ENCODE data around the gene IQSEC1. TPM values are rescaled to one million over a fixed set of nuclear protein-coding genes. Genes with fewer than 3 reads are reported as not detected.

IQSEC1 gene
- polyA plus RNA-seq, 3 donors = 9.5 to 36.8 (median 26.8) TPM

- WGBS, 3 donors = 85 to 88% (median 86%) methylated on average over 20 of the region's 20 CpGs
- H3K27ac ChIP-seq (ENCODE audit: low read depth, low read length) = no peak overlapping the region
These were observed 166.9 kb downstream of the IQSEC1 start for GRCh38 chr3:12906141-12906915.

- no peak overlapping the region for H3K27ac ChIP-seq (ENCODE audit: low read depth, low read length)
- WGBS, 3 donors = 87 to 89% (median 87%) methylated on average over 21 of the region's 21 CpGs
These were observed 167.7 kb downstream of the IQSEC1 start for GRCh38 chr3:12905316-12906071.

DNA sequence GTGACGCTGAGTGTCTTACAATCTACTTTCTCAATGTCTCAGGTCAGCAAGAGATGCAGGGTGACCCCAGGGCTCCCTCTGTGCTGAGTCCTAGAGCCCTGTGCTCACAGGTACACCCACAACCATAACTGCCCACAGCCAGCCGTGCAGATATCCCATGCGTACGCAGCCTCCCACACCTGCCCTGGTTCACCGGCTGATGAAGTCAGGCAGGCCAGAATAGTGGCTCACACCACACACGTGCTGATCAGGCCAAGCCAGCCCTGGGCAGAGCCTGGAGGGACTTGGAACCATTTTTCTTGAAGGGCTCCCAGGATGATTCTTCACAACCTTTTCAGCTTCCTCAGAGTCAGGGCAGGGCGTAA, 168.3 kb downstream of the IQSEC1 start:
- no peak overlapping the region for H3K27ac ChIP-seq (ENCODE audit: low read depth, low read length)
- WGBS, 3 donors = 82 to 88% (median 83%) methylated on average over 7 of the region's 7 CpGs

- no peak overlapping the region for H3K27ac ChIP-seq (ENCODE audit: low read depth, low read length)
- WGBS, 3 donors = 91% methylated on average over 7 of the region's 7 CpGs
These were observed 169.3 kb downstream of the IQSEC1 start for GRCh38 chr3:12903881-12904280.

DNA sequence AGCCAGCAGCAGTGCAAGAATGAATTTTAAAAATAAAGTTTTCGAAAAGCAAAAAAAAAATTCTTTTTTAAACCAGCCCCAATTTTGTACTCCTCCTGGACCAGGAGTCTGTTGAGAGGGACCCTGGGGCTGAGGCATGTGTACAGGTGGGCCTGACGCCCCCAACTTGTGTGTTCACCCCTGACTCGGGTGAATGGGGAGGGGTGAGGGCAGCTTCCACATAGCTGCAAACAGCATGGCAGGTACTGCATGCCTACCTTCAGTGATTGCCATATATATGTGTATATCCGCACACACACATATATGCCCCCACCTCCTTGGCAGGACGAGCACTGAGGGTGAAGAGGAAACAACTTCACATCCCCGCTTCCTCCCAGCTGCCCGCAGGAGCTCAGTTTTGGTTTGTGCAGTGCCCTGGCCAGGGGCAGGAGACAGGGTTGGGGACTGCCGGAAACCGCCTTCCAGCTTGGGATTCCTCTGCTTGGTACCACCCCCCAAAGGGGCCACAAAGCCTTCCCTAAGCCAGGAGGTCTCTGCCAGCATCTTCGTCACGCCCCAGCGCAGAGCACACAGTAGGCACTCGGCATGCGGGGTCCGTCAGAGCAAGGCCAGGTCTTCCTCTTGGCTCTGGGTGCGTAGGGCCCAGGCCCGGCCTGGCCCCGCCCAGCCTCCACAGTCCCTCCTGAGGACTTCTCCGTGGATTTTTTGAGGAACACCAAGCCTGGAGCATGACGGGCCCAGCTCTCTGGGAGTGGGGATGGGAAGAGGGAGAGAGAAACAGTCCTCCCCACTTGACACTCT, 170.0 kb downstream of the IQSEC1 start:
- WGBS, 3 donors = 54 to 88% (median 61%) methylated on average over 20 of the region's 20 CpGs

DNA sequence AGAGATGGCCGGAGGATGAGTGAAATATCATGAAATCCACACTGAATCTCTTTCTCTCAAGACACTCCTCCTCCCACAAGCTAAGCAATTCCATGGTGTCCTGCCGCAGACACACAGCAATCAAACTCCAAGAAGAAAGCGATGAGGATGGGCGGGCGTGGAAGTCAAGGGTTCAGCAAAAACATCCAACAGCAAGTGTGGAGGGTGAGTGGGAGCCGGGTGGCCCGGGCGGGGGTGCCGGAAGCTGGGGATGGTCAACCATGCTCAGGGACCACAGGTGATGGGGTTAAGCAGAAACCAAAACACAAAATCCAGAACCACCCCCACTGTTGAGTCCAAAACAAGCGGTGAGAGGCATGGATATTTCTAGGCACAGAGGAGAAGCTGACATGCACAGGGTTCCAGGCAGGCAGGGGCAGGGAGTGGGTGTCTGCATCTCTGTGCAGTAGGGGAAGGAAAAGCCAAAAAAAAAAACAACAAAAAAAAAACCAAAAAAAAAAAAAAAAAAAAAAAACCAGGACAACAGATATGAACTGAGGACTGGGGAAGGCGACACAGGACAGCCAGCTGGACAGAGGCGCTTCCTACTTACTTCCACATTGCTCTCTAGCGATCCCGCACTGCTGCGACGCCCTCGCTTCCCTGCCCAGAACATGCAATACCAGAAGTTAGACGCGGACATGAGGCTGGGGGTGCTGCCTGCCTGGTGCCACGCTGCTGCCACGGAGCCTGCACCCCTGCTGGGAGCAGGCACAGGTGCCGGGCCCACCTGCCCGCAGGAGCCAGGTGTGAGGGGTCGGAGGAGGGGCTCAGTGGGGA, 170.8 kb downstream of the IQSEC1 start:
- 71 to 91% (median 77%) methylated on average over 24 of the region's 24 CpGs for WGBS, 3 donors
- H3K27ac ChIP-seq (ENCODE audit: low read depth, low read length) = no peak overlapping the region

More for the DNA sequence above, 170.0 kb downstream of the IQSEC1 start:
- no peak overlapping the region for H3K27ac ChIP-seq (ENCODE audit: low read depth, low read length)

DNA sequence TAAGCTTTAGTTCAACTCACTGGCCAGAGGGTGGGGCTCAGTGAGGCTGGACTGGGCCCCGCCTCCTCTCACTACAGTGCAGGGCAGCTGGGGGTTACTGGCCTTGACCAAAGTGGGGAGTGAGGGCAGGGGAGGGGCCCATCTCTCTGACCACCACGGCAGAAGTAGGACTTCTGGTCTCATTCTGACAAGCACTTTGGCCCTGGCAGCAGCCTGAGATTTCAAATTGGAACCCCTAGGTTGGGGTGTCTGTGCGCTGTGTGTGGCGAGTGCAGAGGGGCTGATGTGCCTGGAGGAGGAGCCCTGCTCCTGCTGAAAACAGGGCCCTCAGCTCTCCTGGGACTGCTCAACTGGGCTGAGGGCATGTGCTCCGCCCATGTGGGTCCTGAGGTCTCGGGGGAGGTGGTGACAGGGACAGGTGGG, 171.6 kb downstream of the IQSEC1 start:
- WGBS, 3 donors = 80 to 82% (median 80%) methylated on average over 6 of the region's 6 CpGs
- no peak overlapping the region for H3K27ac ChIP-seq (ENCODE audit: low read depth, low read length)

GRCh38 chr3:12900885-12901411, 172.3 kb downstream of the IQSEC1 start:
- 94 to 96% (median 95%) methylated on average over 20 to 22 of the region's 22 CpGs for WGBS, 3 donors
- H3K27ac ChIP-seq (ENCODE audit: low read depth, low read length) = no peak overlapping the region

DNA sequence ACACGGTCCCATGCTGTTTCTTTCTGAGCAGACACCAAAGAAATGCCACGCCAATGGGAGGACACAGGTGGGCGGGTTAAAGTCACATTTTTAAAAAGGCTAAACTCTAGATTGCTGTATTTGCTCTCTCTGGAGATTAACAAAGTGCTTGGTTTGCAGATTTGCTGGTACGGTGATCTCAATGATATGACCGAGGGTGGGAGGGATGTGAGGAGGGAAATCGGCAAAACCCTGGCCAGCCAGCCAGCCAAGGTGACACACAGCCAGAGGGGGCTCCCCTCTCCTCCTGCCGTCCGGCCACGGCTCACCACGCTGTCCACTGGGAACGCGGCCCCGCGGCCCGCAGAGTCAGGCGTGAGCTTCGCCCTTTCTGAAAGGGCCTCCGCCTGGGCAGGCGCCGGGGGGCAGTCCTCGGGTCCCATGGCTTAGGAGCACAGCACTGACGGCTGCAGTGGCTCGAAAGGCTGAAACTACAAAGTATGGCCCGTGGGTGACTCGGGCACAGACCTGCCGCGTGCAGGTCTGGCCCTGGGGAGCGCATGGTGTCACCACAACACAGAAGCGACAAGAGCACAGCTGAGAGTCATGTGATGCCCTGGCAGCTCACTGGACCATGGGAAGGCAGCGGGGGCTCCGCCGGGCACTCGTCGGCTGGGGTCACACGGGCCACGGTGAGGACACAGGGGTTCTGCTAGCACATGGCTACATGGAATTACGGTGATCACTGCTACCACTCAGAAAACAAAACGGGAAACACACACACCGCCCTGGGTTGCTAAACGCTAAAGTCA, 174.1 kb downstream of the IQSEC1 start:
- WGBS, 3 donors = 92 to 95% (median 95%) methylated on average over 38 to 40 of the region's 40 CpGs
- H3K27ac ChIP-seq (ENCODE audit: low read depth, low read length) = no peak overlapping the region

DNA sequence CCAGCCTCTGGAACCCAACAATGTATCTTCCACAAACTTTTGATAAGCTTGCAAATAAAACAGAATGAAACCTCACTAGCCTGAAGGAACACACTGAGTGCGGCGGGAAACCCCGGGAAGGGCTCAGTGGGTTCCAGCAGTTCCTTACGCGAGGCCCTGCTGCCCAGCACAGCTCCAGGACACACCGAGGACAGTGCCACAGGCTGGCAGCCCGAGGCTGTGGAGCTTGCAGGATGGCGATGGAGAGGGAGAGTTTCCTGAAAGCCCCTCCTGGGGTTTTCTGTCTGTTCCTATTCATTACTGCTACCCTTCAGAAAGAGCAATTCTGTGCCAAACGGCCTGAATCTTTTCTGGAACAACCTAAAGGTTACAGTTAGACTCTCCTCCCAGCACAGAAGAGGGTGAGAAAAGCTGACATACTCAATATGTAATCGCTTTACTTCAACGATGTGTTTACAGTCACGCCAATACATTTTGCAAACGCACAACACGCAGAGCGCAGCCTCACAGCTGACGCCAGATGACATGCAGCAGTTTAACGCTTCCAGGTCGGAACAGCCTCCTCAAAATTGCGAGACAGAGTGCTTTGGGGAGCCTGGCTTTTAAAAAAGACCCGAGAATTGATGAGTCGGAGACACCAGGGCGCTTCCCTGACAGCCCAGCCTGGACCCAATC, 174.8 kb downstream of the IQSEC1 start:
- 90% methylated on average over 22 of the region's 22 CpGs for WGBS, 3 donors
- H3K27ac ChIP-seq (ENCODE audit: low read depth, low read length) = no peak overlapping the region

GRCh38 chr3:12897381-12898289, 175.6 kb downstream of the IQSEC1 start:
- H3K27ac ChIP-seq (ENCODE audit: low read depth, low read length) = no peak overlapping the region
- WGBS, 3 donors = 62 to 75% (median 67%) methylated on average over 13 of the region's 13 CpGs

- WGBS, 3 donors = 39 to 58% (median 44%) methylated on average over 14 of the region's 14 CpGs
- H3K27ac ChIP-seq (ENCODE audit: low read depth, low read length) = no peak overlapping the region
These were observed 176.9 kb downstream of the IQSEC1 start for GRCh38 chr3:12896063-12896985.

DNA sequence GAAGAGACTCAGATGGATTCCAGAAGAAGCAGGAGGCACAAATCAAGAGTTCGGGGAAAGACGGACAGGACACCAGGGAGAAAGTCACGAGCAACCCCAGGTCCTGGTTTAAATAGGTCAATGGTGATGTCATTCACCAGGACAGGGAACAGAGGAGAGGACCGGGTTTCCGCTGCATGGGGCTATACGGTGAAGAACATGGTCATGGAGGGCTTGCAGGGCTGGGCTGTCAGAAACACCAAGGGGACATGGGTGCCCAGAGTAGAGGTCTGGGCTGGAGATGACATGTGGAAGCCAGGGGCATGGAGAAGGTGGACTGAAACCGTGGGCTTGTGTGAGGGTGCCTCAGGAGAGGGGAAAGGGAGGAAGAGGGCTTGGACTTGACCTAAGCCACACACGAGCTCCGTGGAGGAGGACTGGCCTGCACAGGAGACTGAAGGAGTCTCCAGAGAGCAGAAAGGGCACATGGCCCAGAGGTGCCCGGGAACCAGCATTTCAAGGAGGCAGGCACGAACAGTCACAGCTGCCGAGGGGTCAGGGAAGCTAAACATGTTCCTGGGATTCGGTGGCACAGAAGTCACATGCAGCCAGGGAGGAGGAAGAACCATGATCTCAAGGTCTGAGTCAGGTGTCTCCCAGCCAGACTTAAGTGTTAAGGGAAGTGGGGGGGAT, 177.7 kb downstream of the IQSEC1 start:
- WGBS, 3 donors = 49 to 57% (median 51%) methylated on average over 13 of the region's 13 CpGs
- no peak overlapping the region for H3K27ac ChIP-seq (ENCODE audit: low read depth, low read length)

DNA sequence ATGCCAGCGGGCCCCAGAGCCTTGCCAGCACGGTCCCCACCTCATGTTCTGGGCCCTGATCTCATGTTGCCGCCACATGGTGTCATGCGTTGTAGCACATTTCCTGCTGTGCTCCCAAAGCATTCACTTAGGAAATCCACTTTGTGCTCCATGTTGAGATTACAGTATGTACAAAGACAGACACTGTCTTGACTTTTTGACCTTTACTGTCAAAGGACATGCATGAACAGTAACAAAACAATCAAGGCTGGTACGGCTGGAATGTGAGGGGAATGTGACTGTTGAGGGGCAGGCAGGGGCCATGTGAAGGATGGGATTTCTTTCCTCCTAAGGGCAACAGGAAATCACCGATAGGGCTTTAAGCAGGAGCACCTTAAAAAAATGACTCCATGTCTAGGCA, 178.6 kb downstream of the IQSEC1 start:
- no peak overlapping the region for H3K27ac ChIP-seq (ENCODE audit: low read depth, low read length)
- WGBS, 3 donors = 63 to 71% (median 65%) methylated on average over 6 of the region's 6 CpGs

Data from adipose tissue (tissue), 3 donors.